Activated CD8-positive, alpha-beta memory T cell treated with anti-CD3 and anti-CD28 coated beads for 24 hours (primary cell): ENCODE data around the gene YEATS4.

Experiments used
- DNase-seq: peaks from one replicate; pipeline ENCODE4 v3.0.0-alpha.2; 2020

The YEATS4 gene

DNA sequence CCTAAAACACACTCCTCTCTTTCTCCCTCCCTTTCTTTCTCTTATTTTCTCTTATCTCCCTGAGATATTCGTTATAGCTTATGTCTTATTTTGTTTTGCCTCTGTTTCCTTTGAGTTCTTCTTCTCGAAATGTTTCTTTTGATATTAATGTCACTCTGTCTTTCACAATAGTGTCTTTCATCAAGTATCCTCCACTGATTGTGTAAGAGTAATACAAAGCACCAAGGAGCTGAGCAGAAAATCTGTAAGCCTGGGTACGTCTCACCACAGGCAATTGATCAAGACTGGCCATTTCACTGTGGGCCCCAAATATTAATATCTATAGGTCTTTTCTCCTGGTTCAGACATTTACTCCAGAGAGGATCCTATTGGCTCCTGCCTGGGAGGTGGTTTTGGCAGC lies 16.2 kb upstream of the YEATS4 start:
- DNase-seq: no peak

DNA sequence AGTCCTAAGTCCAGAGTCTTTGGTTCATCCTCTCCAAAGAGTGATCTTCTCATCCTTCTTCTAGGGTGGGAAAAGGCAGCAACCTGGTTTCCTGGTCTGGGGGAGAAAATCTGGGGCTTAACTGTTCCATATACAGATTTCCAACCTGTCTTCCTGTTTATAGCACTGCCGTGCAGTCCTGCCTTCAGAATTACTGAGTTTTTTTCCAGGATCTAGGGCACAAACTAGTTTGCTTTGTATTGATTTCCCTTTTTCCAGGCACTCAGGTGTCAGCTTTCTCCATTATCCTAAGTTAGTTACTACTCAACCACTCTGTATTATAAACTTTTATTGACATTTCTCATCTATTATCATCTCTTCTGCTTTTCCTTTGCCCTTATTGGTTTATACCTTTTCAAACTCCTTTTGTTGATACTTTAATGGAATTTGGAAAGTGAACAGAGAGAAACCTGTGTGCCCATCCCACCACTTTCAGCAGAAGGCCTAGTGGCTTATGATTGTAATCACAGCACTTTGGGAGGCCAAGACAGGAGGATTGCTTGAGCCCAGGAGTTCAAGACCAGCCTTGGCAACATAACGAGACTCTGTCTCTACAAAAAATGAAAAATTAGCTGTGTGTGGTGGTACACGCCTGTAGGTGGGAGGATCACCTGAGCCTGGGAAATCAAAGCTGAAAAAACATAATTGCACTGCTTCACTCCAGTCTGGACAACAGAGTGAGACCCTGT lies 15.5 kb upstream of the YEATS4 start:
- no peak for DNase-seq

- no peak for DNase-seq
Measured at GRCh38 chr12:69345077-69345476, 14.5 kb upstream of the YEATS4 start.

DNA sequence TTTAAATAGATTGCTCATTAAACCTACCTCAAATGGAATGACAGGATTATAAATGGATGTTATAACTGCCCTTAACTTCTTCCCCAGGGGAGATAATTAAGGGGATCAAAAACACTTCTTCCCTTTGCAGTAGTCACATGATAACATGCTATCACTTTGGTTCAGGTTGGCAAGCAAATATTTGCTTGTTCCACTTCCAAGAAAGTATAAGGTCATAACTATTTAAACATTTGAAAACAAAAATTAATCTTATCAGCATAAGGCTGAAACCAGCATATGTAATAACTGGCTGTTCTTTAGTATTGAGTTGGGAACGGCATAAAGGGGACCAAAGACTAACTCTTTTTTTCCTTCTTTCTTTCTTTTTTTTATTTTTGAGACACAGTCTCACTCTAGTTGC lies 13.8 kb upstream of the YEATS4 start:
- DNase-seq: no peak

DNA sequence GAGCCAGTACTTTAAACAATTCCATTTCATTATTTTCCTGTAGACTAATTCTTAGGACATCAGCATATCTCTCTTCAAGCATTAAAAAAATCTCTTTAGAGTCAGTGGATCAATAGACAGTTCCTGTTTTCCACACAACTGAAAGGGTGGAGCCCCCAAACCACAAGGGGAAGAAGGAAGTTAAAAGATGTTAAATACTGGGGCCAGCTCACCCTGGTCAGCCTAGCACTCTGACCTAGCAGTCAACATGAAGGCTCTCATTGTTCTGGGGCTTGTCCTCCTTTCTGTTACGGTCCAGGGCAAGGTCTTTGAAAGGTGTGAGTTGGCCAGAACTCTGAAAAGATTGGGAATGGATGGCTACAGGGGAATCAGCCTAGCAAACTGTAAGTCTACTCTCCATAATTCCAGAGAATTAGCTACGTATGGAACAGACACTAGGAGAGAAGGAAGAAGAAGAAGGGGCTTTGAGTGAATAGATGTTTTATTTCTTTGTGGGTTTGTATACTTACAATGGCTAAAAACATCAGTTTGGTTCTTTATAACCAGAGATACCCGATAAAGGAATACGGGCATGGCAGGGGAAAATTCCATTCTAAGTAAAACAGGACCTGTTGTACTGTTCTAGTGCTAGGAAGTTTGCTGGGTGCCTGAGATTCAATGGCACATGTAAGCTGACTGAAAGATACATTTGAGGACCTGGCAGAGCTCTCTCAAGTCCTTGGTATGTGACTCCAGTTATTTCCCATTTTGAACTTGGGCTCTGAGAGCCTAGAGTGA lies 11.2 kb upstream of the YEATS4 start, which contains the start of gene LYZ:
LYZ (plus strand) TSS at position 220 of the 777 bp plus-strand sequence; CDS start at position 248, 28 bp downstream.
- no peak for DNase-seq

DNA sequence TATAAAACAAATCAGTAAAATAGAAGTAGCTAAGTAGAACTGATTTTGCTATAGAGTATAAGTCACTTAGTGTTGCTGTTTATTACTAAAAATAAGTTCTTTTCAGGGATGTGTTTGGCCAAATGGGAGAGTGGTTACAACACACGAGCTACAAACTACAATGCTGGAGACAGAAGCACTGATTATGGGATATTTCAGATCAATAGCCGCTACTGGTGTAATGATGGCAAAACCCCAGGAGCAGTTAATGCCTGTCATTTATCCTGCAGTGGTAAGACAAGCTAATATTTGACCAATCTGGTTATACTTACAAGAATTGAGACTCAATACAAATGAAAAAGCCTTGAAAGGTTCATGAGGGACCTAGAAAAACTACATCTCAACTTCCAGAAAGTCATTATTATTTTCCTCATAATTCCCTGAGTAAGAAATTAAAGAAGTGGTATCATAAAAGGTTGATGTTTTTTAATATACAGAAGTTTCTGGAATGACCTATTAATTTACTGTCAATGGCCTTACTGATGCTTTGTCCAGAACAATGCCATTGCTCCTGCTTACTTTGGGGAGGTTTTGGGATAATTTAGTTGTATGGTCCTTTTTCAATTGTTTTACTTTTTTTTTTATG lies 9.4 kb upstream of the YEATS4 start:
- no peak for DNase-seq

DNA sequence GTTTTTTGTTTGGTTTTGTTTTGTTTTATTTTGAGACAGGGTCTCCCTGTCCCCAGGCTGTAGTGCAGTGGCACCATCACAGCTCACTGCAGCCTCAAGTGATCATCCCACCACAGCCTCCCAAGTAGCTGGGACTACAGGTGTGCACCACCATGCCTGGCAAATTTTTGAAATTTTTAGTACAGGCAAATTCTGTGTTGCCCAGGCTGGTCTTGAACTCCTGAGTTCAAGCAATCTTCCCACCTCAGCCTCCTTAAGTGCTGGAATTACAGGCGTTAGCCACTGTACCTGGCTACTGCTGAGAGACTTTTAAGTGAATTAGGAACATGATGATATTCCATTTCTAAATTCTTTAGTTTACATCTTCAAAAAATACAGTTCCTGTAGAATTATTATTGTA lies 8.8 kb upstream of the YEATS4 start:
- no peak for DNase-seq

GRCh38 chr12:69351462-69352236 lies 7.9 kb upstream of the YEATS4 start:
- DNase-seq: no peak

DNA sequence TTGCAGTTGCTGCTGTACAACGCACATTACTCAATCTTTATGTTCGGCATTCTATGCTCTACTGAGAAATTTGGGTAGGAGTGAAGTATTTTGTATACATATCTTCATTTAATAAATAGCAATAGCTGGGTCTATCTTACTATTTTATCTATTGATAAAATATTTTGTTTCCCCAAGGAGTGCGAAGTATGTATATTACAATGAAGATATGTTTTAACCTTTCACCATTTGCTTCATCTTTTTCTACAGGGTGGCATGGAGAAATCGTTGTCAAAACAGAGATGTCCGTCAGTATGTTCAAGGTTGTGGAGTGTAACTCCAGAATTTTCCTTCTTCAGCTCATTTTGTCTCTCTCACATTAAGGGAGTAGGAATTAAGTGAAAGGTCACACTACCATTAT lies 6.6 kb upstream of the YEATS4 start:
- no peak for DNase-seq

GRCh38 chr12:69354172-69354555 lies 5.4 kb upstream of the YEATS4 start:
- DNase-seq: no peak

- no peak for DNase-seq
Measured at GRCh38 chr12:69354556-69355187, 4.9 kb upstream of the YEATS4 start.

GRCh38 chr12:69355363-69356028 lies 4.0 kb upstream of the YEATS4 start:
- DNase-seq: no peak

GRCh38 chr12:69360348-69360672 lies 767 bp downstream of the YEATS4 start:
- DNase-seq: no peak

- DNase-seq: no peak
Measured at GRCh38 chr12:69366796-69367195, 7.3 kb downstream of the YEATS4 start.

DNA sequence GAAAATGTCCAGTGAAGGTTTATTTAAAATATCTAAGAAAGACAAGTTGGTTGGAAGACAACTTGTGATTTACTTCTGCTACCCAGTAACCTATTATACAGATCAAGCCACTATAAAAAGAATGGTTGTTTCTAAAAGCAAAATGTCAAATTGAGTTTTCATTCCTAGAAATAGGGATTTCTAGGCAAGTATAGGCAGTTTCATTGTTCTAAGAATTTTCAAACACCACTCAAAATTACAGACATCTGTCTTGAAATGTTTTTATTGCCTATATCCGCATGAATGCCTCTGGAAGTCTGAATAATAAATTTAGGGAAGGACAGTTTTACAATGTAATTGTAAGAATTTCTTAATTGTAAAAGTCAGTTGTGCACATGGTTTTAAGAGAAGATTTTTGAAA lies 8.6 kb downstream of the YEATS4 start:
- no peak for DNase-seq

DNA sequence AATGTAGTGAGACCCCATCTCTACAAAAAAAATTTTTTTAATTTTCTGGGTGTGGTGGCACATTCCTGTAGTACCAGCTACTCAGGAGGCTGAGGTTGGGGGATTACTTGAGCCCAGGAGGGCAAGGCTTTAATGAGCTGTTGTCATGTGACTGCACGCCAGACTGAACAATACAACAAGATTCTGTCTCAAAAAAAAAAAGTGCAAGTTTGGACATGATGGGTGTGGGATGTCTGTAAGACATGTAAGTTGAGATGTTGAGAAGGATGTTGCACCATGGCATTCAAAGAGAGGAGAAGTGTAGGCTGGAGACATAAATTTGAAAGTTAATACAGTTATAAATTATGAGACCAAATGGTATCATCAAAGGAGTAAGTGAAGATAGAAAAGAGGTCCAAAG lies 23.5 kb downstream of the YEATS4 start:
- DNase-seq: no peak

DNA sequence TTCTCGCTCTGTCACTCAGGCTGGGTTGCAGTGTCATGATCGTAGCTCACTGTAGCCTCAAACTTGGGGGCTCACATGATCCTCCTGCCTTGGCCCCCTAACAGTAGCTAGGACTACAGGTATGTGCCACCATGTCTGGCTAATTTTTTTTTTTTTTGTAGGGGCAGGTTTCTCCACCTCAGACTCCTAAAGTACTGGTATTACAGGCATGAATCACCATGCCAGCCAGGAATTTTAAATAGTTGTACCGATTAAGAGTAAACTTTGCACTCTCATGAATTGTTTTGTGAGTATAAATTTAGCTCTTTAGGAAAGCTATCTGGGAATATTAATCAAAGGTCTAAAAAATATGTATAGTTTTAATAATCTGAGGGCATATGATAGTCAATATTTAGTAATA lies 25.5 kb downstream of the YEATS4 start:
- DNase-seq: no peak

GRCh38 chr12:69386921-69387320 lies 27.4 kb downstream of the YEATS4 start:
- DNase-seq: no peak

DNA sequence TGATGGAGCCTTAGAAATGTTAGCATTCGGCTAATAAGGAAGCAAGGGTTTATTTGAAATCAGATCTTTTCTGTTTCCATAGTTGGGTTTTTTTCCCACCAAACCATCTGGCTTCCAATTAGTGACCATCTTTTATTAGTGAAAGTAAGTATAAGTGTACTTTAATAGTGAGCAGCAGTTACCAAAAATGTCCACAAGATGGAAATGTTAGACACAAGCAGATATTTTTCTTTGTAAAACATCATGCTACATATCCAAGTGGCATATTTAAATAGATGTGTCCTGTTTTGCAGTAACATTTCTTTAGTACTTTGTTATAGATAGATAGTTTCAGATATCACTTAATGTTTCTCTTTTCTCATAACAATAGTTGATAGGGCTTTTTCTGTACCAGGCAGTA lies 28.8 kb downstream of the YEATS4 start:
- no peak for DNase-seq

GRCh38 chr12:69389831-69390230 lies 30.3 kb downstream of the YEATS4 start:
- DNase-seq: no peak

GRCh38 chr12:69392179-69392928 lies 32.8 kb downstream of the YEATS4 start:
- no peak for DNase-seq

DNA sequence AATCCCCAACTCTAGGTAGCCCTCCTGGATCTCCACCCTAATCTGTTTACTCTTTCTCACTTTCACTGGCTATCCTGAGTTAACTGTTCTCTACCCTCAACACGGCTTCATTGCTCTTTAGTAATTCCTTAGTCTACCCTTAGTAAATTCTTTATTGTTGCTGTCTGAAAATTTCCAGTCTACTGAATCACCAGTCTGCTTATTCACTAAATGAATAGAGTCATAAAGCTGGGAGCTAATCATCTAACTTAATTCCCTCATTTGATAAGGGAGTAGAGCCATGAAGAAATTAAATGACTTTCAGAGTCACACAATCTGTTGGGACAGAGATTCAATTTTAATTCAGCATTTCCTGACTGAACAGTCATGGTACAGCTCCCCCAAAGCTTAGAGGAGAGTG lies 36.5 kb downstream of the YEATS4 start:
- DNase-seq: no peak
